SW 1271 (cell line): ENCODE measurements around the gene BAIAP3.
A peak's percentile ranks its signal among the peaks of the same experiment; 100 is the strongest.
"Not testable (repeated sequence)": the region's sequence is repeated elsewhere in the genome, so short reads cannot be mapped to it uniquely, and the experiment has no call there.

ENCODE experiments used
- DNase-seq, 2 experiments: peaks; one replicate each; lab custom pipeline; 2025; lab: John Stamatoyannopoulos, UW

The BAIAP3 gene

DNA sequence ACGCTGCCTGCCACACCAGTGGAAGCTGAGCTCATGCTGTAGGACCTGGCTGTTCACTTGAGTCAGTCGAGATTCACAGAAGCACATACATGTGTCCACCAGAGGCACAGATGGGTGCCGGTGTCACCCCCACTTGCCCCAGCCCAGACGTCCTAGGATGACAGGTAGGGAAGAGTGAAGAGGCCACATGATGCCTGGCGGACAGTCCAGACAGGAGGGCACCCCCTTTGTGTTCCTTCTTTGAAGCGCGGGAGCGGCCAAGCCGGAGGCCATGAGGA, 15.2 kb upstream of the BAIAP3 start:
- DNase-seq = no peak

DNA sequence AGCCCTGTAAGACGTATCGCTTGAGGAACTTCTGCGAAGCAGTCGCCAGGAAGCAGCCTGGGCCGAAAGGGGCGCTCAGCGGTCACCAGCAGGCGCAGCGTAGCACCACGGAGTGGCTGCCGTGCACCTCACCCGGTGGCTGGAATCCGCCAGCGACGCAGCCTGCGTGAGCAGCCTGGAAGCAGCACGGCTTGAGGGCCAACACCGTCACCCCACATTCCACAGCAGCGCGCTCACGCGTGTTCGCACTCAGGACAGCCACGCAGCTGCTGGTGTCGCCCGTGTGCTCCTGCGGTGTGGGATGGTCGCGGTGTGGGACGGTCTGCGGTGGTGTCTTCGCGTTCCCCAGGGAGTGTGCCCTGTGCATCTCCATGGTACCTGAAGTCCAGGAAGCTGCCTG, 14.4 kb upstream of the BAIAP3 start:
- no peak for DNase-seq

DNA sequence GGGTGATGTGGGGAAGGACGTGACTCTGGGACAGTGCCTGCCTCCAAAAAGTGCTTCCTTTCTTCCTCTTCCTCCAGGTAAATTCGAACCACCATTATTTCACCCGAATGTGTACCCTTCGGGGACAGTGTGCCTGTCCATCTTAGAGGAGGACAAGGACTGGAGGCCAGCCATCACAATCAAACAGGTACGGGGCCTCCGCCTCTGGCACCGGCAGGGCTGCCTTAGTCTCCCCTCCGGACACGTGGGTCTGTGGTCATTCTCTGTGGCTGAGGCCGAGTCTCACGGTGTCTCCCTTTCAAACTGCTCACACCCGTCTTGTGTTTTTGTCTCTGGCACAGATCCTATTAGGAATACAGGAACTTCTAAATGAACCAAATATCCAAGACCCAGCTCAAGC, 13.3 kb upstream of the BAIAP3 start:
- DNase-seq = no peak

DNA sequence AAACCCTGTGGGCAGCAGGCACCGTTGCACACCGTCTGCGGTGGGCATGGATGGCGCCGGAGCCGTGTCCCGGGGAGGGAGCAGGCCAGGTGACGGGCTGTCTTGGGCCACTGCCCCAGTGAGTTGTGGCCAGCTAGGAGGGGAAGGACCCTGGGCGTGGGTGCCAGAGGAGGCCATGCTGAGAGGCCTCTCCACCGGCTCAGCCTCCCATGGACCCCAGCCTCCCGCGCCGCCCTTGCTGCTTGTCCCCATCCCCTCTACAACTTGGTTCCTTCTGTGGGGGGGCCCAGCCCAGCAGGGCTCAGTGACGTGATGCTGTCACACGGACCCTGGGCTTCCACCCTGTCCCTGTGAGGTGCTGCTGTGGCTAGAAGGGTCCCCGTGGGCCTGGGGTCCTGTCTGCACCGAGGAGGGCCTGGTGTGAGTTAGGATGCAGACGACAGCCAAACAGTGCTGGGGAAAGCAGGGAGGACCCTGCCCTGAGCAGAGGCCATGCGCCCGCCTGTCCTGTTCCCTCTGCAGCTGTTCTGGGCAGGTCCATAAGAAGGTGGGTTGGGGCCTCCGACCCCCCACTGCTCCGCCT, 12.7 kb upstream of the BAIAP3 start:
- DNase-seq = no peak

DNA sequence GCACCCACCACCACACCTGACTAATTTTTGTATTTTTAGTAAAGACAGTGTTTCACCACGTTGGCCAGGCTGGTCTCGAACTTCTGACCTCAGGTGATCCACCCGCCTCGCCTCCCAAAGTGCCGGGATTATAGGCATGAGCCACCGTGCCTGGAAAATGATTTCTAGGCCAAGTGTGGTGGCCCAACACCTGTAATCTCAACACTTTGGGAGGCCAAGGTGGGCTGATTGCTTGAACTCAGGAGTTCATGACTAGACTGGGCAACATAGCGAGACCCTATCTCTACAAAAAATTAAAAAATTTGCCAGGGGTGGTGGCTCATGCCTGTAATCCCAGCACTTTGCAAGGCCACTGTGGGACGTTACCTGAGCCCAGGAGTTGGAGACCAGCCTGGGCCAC, 11.0 kb upstream of the BAIAP3 start:
- no peak for DNase-seq

DNA sequence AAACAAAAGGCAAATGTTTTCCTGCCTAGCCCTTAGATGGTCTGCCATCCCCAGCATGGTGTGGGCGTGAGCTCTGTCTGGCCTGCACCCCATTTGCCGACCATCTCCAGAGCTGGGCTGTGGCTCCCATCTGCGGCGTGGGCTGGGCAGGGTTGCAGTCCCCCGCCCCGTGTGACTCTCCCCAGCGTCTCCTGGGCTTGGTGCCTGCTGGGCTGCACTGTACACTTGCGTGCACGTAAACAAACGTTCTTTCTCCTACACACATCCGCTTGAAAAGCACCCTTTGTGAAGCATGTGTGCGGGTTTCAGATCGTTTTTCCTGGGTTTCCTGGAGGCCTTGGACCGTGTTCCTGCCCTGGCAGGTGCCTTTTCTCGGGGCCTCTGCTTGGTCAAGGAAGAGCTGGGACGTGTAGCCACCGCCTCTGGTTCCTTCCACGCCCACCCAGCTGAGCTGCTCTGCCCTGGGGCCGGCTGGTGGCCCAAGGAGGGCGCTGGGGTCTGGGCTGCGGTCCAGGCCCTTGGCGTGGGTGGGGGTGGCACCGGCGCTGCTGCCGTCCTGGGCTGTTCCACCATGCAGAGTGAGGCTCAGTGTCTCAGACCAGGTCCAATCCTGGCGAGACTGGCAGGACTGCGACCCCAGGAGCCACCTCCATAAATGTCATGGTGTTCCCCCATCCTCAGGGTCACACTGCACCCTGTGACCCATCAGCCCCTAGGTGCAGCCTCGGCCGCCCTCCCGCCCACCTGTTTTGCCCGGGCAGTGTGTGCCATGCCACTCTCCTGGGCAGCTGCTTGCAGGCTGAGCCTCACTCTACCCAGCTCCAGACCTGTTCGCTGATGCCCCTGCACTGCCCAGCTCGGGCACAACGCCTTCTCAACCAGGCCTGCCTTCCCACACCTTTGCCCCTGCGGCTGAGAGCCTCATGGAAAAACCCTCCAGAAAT, 9.9 kb upstream of the BAIAP3 start:
- no peak for DNase-seq

DNA sequence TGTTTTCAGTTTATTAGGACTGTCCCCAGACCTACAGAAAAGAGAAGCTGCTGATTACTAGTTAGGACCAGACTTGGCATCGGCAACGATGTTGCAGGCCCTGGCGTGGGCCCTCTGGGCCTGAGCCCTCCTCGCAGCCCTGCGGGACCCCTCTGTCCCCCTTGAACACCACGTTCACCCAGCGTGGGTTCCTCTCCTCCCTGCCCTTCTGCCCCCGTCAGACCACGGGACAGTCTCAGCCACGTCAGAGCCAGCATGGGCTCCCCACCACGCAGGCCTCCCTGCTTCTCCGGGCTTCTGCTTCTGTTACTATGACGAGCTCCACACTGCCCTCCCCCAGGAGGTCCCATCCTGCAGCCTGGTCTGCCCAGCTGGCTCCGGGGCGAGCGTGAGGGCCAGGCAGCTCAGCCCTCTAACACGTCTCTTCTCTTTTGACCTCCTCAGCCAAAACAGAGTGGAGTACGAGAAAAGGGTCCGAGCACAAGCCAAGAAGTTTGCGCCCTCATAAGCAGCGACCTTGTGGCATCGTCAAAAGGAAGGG, 9.1 kb upstream of the BAIAP3 start:
- DNase-seq = no peak

DNA sequence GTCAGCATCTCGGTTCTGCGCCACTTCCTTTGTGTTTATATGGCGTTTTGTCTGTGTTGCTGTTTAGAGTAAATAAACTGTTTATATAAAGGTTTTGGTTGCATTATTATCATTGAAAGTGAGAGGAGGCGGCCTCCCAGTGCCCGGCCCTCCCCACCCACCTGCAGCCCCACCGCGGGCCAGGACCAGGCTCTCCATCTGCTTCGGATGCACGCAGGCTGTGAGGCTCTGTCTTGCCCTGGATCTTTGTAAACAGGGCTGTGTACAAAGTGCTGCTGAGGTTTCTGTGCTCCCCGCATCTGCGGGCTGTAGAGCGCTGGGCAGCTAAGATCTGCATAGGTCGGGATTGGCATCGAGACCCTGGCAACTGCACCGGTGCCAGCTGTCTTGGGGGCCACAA, 8.2 kb upstream of the BAIAP3 start:
- no peak for DNase-seq

DNA sequence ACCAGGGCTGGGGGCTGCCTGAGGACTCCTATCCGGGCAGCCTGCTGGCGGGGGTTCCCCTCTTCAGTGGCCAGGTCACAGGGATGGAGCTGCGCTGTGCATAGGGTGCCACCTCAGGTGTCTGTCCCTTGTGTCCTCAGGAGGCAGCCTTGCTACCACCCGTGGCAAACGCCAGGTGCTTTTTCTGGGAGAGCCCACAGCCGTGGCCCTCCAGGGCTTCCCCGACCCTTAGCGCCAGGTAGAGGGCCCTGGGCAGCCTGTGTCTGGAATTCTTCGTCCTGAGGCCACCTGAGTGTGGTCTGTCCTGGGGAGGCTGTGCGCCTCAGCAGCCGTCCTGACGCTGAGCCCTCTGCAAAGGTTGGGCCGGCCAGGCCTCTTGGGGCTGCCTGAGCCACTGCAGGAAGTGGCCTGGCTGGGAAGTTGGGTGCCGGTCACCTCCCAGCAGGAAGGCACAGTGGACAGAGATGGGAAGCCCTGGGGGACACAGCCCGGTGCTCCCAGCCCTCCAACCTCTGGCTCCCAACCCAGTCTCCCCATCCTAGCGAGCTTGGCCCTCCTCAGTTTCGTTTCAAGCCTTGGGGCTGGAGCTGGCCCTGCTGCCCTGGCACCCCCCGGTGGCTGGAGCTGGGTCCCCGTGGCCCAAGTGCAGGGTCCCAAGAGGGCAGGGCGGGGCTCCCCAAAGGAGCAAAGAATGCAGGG, 7.6 kb upstream of the BAIAP3 start:
- DNase-seq = no peak

DNA sequence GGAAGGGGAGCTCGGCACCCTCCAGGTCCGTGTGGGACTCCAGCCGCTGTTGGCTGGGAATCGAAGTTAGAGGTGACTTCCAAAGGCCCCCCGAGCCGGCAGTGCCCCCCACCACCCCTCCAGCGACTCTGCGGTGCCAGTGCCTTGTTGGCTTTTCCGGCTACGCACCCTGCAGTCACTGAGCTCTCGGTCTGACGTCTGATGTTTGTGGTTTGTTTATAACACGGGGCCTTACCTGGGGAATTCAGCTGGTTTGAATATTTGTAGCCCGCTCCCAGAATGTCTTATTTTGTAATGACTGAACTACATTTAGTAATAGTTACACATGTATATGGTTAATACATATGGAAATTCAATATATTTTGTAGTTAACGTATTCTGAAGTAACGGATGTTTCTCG, 7.1 kb upstream of the BAIAP3 start:
- DNase-seq = no peak

DNA sequence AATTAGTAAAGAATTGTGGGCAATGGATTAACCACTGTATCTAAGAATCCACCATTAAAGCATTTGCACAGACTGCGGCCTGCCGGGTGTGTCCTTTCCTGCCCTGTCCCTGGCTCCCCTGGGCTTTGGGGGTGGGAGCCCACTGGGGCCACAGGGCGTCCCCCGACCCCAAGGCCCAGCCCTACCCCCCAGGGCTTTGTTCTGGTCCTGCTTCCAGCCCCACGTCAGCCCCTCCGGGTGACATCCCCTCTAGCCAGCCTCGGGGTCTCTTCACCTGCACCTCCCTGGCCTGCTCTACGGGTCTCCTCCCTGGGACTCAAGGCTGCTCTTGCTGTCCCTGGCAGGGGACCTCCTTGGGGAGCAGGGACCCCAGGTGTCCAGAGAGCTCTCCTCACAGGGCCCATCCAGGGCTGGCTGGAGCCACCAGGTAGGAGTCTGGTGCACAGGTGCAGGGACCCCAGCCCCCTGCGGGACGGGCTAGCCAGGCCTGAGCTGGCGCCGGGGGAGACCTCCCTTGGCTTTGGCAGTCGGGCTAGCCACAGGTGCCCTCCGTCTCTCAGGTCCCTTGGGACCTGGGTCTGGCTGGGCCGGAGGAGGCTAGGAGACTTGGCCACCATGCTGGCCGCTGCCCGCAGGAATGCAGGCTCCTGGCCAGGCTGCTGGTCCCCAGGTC, 6.4 kb upstream of the BAIAP3 start:
- no peak for DNase-seq

DNA sequence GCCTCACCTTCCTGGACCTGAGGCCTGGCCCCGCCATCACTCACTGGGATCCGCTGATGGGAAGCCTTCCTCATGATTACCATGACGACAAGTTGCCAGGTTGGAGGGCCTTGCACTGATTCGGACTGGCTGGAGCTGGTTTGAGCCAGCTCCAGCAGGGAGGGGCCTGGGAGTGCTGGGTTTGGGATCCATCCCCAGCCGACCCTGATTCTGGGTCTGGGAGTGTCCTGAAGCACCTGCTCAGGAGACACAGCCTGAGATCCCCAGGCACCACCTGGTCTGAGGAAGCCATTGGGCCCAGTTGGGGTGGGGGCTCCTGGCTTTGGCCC, 5.9 kb upstream of the BAIAP3 start:
- no peak for DNase-seq

DNA sequence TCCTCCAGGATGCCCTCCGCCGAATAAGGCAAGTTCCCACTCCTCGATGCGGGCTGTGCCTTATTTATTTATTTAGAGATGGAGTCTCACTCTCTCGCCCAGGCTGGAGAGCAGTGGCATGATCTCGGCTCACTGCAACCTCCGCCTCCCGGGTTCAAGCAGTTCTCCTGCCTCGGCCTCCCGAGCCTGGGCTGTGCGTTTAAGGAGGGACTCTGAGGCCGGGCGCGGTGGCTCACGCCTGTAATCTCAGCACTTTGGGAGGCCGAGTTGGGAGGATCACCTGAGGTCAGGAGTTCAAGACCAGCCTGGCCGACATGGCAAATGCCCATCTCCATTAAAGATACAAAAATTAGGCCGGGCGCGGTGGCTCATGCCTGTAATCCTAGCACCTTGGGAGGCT, 5.3 kb upstream of the BAIAP3 start:
- DNase-seq = not testable (repeated sequence)

DNA sequence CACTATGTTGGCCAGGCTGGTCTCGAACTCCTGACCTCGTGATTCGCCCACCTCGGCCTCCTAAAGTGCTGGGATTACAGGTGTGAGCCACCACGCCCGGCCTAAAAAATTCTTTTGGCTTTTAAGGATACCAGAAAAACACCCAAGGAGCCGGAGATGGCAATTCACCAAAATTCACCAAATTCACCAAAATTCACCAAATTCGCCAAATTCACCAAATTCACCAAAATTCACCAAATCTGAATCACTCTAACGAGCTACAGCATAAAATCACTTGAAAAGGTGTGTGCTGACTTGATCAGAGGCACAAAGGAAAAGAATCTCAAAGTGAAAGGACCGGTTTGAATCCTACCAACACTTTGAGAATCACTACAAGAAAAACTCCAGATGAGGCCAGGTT, 4.5 kb upstream of the BAIAP3 start:
- not testable (repeated sequence) for DNase-seq

DNA sequence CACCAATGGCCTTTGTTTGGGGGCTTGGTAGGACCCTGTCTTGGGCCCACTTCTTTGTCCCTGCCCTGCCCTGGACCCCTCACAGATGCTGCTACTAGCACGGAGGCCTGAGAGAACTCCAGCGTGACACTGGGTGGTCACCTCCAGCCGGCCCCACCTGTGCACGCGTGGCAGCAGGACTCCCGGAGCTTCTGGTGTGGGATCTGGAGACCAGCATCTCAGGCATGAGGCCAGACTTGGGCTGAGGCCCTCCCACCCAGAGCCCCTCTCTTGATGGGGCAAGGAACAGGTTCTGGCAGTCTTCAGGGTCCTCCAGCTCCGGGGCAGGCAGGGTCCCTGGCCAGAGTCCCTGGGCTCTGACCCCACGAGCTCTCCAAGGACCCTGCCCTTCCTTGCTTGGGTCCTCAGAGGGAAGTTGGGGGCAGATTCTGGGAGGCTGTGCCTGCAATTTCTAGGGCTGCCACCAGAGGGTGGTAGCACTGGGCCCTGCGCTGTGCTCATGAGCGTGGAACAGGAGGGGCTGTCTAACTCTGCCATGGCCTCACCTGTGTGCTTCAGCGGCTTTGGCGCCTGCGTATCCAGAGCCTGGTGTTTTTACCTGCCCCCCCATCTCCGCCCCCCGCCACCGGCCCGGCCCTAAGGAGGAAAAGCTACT, 3.1 kb upstream of the BAIAP3 start:
- no peak for DNase-seq

DNA sequence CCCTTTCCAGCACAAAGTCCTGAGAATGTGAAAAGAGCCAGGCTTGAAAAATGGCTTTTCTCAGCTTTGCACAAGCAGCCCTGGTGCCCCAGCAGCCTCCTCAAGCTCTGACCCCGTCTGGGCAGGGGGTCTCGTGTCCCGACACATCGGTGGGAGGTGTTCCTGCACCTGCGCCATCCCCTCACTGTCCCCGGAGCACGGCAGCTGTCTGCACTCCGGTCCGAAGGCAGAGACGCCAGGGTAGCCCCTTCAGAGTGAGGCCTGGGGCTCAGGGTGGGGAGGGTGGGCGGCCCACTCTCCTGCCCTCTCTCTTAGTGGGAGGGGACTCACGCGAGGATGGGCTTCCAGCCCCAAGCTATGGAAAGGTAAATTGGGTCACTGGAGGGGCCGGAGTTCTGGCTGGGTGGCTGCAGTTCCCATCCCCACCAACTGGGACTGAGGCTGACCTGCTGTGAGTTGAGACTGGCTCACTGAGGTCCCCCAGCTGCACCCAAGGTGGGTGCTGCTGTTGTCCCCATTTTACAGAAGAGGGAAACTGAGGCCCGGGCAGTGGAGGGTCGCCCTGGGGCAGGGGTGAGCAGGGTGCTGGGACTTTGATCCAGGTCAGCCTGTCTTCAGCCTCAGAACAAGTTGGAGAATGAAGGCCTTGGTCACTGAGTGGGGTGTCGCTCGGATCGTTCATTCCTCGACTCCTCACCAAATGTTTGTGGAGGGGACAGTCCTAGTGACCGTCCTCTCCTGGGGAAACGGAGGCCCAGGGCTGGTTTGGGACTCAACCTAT, 2.3 kb upstream of the BAIAP3 start:
- DNase-seq = no peak

DNA sequence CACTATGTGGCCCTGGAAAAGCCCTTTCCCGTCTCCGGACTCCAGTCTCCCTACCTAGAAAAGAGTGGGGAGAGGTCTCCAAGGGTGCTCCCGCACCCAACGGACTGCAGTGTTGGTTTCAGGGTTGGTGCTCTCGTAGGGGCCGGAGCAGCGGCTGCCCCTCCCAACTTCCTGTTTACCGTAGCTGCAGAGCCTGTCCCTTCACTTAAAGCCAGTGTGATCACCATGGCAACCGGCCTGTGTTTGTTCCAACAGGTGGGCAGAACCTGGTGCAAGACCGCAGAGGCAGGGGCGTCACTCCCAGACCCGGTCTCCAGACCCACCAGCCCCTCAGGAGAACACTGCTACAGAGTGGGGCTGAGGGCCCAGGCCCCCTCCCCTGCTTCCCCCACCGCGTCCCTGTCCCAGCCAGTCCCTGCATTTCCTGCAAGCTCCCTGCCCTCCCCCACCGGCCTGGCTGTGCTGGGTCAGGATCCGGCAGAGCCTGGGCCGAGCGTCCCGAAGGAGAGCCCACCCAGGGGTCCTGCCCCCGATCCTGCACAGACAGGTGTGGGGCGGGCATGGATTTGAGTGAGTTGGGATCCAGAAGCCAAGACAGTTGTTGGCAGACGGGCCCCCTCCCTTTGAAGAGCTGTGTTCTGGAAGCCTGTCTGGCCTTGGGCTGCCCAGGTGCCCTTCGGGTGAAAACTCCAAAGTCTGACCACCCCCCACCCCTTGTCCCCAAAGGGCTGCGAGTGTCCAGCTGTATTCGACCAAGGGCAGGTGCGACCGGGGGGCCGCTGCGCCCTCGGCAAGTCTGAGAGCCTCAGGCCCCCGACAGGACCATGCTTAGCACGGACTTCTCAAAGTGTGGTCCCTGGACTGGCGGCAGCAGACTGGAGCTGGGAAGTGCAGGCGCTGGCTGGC, 1.5 kb upstream of the BAIAP3 start:
- DNase-seq = peak; percentile 48 to 77

DNA sequence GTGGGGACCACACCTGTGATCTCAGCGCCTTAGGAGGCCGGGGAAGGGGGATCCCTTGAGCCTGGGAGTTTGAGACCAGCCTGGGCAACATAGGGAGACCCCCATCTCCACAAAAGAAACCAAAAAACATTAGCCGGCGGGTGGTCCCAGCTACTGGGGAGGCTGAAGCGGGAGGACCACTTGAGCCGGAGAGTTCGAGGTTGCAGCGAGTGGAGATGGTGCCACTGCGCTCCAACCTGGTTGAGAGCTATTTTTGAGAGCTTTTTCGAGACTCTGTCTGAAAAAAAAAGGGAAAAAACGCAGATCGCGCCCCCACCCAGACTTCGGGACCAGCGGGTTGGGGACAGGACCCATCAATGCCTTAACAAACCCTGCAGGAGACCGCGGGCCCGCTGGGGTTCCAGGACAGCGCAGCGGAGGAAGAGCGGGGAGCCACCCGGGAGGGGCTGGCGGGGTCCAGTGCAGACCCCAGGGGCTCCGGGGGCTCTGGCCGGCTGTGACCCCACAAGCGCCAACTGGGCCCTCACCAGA, 762 bp upstream of the BAIAP3 start:
- no peak for DNase-seq

DNA sequence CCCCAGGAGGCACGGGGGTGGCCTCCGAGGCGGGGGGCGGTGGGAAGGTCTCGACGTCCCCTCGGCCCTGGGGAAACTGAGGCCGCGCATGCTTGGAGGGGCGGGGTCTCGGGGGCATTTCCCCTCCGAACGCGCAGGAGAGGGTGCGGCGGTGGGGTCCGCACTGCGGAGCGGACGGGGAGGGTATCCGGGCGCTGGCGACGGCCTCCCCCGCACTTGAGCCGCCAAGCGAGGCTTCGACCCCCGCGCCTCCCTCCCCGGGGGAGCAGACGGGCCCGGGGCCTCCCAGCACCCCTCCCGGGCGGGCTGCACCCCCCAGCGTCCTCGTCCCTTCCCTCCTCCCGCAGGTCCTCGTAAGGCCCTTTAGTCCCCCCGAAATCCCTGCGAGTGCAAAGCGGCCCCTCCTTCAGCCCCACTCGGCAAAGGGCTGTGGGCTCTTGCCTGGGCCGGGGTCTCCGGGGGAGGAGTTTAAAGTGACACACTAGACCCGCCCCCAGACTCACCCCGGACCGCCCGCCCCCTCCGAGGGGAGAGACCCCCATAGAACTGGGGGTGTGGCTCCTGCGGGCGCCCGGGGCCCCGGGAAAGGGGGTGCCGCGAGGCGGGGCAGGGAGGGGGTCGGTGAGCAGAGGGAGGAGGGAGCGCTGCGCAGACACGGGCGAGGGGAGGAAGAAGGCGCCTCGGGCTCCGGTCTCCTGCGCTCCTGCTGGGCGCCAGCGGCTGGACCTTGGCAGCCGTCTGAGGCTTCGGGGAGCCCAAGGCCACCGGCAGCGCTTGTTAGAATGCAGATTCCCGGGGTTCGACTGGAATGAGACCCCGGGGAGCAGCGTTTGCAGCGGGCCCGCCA, 632 bp downstream of the BAIAP3 start:
- no peak for DNase-seq
